Hepatocyte (in vitro differentiated cells): ENCODE results near the gene INTS12. TPM values are rescaled to one million over a fixed set of nuclear protein-coding genes. Genes with fewer than 3 reads are reported as not detected.

Experiments used
- DNase-seq: peaks from one replicate; pipeline ENCODE4 v3.0.0-alpha.2; 2016; ENCODE audit warnings: low spot score
- H2AFZ ChIP-seq: fragments of 200-600 bp; sonication (generic); 2 replicates; pipeline ENCODE4 v1.6.0; 2016; ENCODE audit warnings: antibody characterized with exemption, mild to moderate bottlenecking
- H3K27ac ChIP-seq: fragments of 200-600 bp; sonication (generic); 2 replicates; pipeline ENCODE4 v1.5.1; 2016; ENCODE audit warnings: mild to moderate bottlenecking
- H3K27me3 ChIP-seq: fragments of 200-600 bp; sonication (generic); 2 replicates; pipeline ENCODE4 v1.6.1; 2016
- H3K36me3 ChIP-seq: fragments of 200-600 bp; sonication (generic); replicated peaks from 2 replicates; pipeline ENCODE4 v1.5.1; 2016; ENCODE audit warnings: low read depth; ENCODE audit not compliant: insufficient read depth
- H3K4me1 ChIP-seq: fragments of 200-600 bp; sonication (generic); 2 replicates; pipeline ENCODE4 v1.5.1; 2016; ENCODE audit warnings: mild to moderate bottlenecking, moderate library complexity; ENCODE audit not compliant: insufficient read depth
- H3K4me2 ChIP-seq: fragments of 200-600 bp; sonication (generic); 2 replicates; pipeline ENCODE4 v1.6.0; 2016
- H3K4me3 ChIP-seq: fragments of 200-600 bp; sonication (generic); 2 replicates; pipeline ENCODE4 v1.5.1; 2016; ENCODE audit warnings: mild to moderate bottlenecking
- H3K79me2 ChIP-seq: fragments of 200-600 bp; sonication (generic); 2 replicates; pipeline ENCODE4 v1.6.0; 2017; ENCODE audit warnings: mild to moderate bottlenecking
- H3K9me2 ChIP-seq: fragments of 200-600 bp; sonication (generic); replicated peaks from 2 replicates; pipeline ENCODE4 v1.6.0; 2017; ENCODE audit warnings: mild to moderate bottlenecking; ENCODE audit not compliant: insufficient read depth
- H3K9me3 ChIP-seq: fragments of 200-600 bp; sonication (generic); 2 replicates; pipeline ENCODE4 v1.5.1; 2016; ENCODE audit warnings: low read depth, mild to moderate bottlenecking
- H4K20me1 ChIP-seq: fragments of 200-600 bp; sonication (generic); 2 replicates; pipeline ENCODE4 v1.6.0; 2016; ENCODE audit warnings: mild to moderate bottlenecking; ENCODE audit not compliant: insufficient read depth, poor library complexity, severe bottlenecking
- EZH2 ChIP-seq: fragments of 200-600 bp; sonication (generic); IDR thresholded peaks from 2 replicates; pipeline ENCODE4 v1.6.1; 2016; ENCODE audit warnings: antibody characterized with exemption, mild to moderate bottlenecking, borderline replicate concordance
- EZH2phosphoT487 ChIP-seq: fragments of 200-600 bp; sonication (generic); IDR thresholded peaks from one replicate; pipeline ENCODE4 v1.6.1; 2018; ENCODE audit warnings: antibody characterized with exemption, mild to moderate bottlenecking, low read depth, moderate library complexity; ENCODE audit not compliant: unreplicated experiment, severe bottlenecking
- WGBS: methylation state at CpG from one replicate; pipeline ENCODE4 v1.1.6; 2016; ENCODE audit warnings: low lambda C conversion rate; ENCODE audit errors: missing lambda C conversion rate; 5-methylcytosine and 5-hydroxymethylcytosine counted together
- polyA plus RNA-seq: library from polyadenylated mRNA; unstranded; fragments of >200 nt; fragmentation: Nextera tagmentation; extraction: Ambion mirVana; gene quantifications from 2 replicates; pipeline ENCODE4 v1.2.1, GENCODE V29; 2016
- total RNA-seq: library from RNA; depleted of rRNA; stranded (reverse); fragments of >200 nt; gene quantifications from 2 replicates; pipeline ENCODE4 v1.2.3, GENCODE V29; 2014
- TF ChIP-seq, protein P1 (sequence below): fragments of 200-600 bp; sonication (generic); IDR thresholded peaks from 2 replicates; pipeline ENCODE4 v1.5.1; 2016; ENCODE audit warnings: antibody characterized with exemption, mild to moderate bottlenecking; ENCODE audit not compliant: poor library complexity

The INTS12 gene
- total and polyA plus RNA-seq, 2 experiments from 2014 or later: 17.3 to 20.8 TPM

DNA sequence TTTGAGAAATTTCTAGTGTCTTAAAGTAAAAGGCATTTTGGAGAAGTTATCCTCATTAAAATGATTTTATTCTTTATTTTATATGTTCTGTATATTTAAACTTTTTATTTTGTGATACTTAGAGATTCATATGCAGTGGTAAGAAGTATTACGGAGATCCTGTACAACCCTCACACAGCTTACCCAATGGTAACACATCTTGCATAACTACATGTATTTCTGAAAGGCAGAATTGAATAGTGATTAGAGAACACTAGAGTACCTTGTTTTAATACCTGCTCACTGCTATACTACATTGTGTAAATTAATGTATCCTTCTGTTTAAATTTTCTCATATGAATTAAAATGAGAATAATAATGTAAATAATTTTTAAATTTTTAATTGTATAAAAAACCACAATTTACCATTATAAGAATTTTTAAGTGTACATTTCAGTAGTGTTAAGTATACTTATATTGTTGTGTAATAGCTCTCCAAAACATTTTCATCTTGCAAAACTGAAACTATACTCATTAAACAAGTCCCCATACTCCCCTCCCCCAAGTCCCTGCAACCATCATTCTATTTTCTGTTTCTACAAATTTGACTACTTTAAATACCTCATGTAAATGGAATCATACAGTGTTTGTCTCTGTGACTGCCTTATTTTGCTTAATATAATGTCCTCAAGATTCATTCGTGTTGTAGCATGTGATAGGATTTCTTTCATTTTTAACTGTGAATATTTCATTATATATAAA lies 45.4 kb downstream of the INTS12 start:
- no peaks in the 10 kb centered on the region for H3K27me3 ChIP-seq
- no peaks in the 10 kb centered on the region for H3K36me3 ChIP-seq
- no peak for TF ChIP-seq EZH2
- TF ChIP-seq EZH2phosphoT487: no peak
- TF ChIP-seq, protein P1, sequence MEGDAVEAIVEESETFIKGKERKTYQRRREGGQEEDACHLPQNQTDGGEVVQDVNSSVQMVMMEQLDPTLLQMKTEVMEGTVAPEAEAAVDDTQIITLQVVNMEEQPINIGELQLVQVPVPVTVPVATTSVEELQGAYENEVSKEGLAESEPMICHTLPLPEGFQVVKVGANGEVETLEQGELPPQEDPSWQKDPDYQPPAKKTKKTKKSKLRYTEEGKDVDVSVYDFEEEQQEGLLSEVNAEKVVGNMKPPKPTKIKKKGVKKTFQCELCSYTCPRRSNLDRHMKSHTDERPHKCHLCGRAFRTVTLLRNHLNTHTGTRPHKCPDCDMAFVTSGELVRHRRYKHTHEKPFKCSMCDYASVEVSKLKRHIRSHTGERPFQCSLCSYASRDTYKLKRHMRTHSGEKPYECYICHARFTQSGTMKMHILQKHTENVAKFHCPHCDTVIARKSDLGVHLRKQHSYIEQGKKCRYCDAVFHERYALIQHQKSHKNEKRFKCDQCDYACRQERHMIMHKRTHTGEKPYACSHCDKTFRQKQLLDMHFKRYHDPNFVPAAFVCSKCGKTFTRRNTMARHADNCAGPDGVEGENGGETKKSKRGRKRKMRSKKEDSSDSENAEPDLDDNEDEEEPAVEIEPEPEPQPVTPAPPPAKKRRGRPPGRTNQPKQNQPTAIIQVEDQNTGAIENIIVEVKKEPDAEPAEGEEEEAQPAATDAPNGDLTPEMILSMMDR: no peak
- H3K79me2 ChIP-seq: no peaks in the 10 kb centered on the region
- 95% methylated on average over 2 of the region's 2 CpGs for WGBS
- H3K4me1 ChIP-seq: no peaks in the 10 kb centered on the region
- no peaks in the 10 kb centered on the region for H3K9me2 ChIP-seq
- no peak for DNase-seq
- H3K9me3 ChIP-seq: no peaks in the 10 kb centered on the region
- no peak overlapping the region for H3K4me3 ChIP-seq
- H4K20me1 ChIP-seq: no peaks in the 10 kb centered on the region
- no peak overlapping the region for H3K27ac ChIP-seq
- H2AFZ ChIP-seq: no peak overlapping the region
- H3K4me2 ChIP-seq: no peak overlapping the region

DNA sequence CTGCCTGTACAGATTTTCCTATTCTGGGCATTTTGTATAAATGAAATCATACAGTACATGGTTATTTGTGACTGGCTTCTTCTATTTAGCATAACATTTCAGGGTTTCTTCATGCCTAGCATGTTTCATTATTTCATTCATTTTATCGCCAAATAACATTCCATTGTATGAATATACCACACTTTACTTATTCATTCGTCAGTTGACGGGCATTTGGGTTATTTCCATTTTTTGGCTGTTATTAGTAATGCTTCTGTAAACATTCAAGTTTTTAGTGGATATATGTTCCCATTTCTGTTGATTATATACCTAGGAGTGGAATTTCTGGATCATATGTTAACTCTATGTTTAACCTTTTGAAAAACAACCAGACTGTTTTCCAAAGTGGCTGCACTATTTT lies 47.5 kb downstream of the INTS12 start:
- no peak overlapping the region for H2AFZ ChIP-seq
- no peaks in the 10 kb centered on the region for H3K9me3 ChIP-seq
- H3K27ac ChIP-seq: no peak overlapping the region
- no peaks in the 10 kb centered on the region for H3K4me1 ChIP-seq
- no peak overlapping the region for H3K4me2 ChIP-seq
- no peaks in the 10 kb centered on the region for H3K36me3 ChIP-seq
- DNase-seq: no peak
- WGBS: 95% methylated on average over 3 of the region's 3 CpGs
- TF ChIP-seq, protein P1: no peak
- TF ChIP-seq EZH2: no peak
- no peak for TF ChIP-seq EZH2phosphoT487
- no peaks in the 10 kb centered on the region for H3K9me2 ChIP-seq
- H3K4me3 ChIP-seq: no peak overlapping the region
- H3K27me3 ChIP-seq: no peaks in the 10 kb centered on the region
- no peaks in the 10 kb centered on the region for H4K20me1 ChIP-seq
- no peaks in the 10 kb centered on the region for H3K79me2 ChIP-seq

DNA sequence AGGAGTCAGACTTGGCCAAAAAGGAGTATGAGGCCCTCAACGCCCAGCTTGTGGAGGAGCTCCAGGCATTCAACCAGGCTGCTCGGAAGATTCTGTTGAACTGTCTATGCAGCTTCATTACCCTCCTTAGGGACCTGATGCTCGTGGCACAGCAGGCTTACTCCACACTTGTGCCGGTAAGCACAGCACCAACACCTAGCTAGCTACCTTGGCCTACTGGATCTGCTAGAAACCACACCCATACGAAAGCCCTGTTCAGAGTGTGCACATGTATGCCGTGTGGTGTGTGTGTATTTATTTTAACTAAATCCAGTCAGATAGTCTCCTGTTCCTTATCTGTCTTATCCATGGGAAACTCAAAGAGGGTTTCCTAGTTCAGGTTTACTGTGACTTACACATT lies 49.3 kb downstream of the INTS12 start:
- Histone ChIP-seq H4K20me1 (no peaks in the 10 kb centered on the region), H3K36me3 (no peaks in the 10 kb centered on the region), H3K4me2 (no peak overlapping the region), H3K79me2 (no peaks in the 10 kb centered on the region), H3K9me2 (no peaks in the 10 kb centered on the region), H2AFZ (no peak overlapping the region), H3K4me1 (no peaks in the 10 kb centered on the region), H3K9me3 (no peaks in the 10 kb centered on the region), H3K27me3 (no peaks in the 10 kb centered on the region), H3K4me3 (no peak overlapping the region), H3K27ac (no peak overlapping the region)
- TF ChIP-seq, protein P1: no peak
- TF ChIP-seq EZH2phosphoT487 (no peak), EZH2 (no peak)
- 83% methylated on average over 6 of the region's 6 CpGs for WGBS
- no peak for DNase-seq
